ENCODE results near the gene SNAP47.

The SNAP47 gene

DNA sequence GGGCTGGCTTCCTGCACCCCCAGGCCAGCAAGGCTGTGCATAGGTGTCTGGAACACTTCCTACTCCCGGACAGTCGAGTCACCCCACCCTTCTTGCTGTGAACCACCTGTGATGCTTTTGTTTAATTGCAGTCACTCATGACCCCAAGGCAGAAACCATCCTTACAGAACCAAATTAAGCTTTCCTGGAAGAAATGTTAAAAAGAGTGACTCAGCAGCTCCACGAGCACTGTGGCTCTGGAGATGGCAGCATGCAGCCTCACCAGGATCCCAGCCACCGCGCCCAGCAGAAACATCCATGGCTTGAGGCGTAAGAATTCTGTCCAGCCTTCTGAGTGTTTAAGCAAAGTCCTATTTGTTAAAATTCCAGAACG lies 28.8 kb downstream of the SNAP47 start:
- Histone ChIP-seq H3K4me3 (replicated peaks; ENCODE audit: insufficient read depth, low read length) (no peak overlapping the region), H3K27me3 (ENCODE audit: insufficient read depth, poor library complexity, severe bottlenecking) (no peaks in the 10 kb centered on the region), H3K27ac (replicated peaks) (no peak overlapping the region)
- DNase-seq (ENCODE audit: low read depth in 1 of 2, low spot score in 1 of 2): no peak
- TF ChIP-seq GABPA (IDR thresholded peaks at IDR 0.05; ENCODE audit: low read depth): no peak
- TF ChIP-seq SPI1 (IDR thresholded peaks at IDR 0.05; ENCODE audit: borderline replicate concordance, low read depth): no peak
- TF ChIP-seq, protein P1, sequence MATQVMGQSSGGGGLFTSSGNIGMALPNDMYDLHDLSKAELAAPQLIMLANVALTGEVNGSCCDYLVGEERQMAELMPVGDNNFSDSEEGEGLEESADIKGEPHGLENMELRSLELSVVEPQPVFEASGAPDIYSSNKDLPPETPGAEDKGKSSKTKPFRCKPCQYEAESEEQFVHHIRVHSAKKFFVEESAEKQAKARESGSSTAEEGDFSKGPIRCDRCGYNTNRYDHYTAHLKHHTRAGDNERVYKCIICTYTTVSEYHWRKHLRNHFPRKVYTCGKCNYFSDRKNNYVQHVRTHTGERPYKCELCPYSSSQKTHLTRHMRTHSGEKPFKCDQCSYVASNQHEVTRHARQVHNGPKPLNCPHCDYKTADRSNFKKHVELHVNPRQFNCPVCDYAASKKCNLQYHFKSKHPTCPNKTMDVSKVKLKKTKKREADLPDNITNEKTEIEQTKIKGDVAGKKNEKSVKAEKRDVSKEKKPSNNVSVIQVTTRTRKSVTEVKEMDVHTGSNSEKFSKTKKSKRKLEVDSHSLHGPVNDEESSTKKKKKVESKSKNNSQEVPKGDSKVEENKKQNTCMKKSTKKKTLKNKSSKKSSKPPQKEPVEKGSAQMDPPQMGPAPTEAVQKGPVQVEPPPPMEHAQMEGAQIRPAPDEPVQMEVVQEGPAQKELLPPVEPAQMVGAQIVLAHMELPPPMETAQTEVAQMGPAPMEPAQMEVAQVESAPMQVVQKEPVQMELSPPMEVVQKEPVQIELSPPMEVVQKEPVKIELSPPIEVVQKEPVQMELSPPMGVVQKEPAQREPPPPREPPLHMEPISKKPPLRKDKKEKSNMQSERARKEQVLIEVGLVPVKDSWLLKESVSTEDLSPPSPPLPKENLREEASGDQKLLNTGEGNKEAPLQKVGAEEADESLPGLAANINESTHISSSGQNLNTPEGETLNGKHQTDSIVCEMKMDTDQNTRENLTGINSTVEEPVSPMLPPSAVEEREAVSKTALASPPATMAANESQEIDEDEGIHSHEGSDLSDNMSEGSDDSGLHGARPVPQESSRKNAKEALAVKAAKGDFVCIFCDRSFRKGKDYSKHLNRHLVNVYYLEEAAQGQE (IDR thresholded peaks at IDR 0.05; ENCODE audit: insufficient replicate concordance, low read depth): no peak
- TF ChIP-seq POLR2AphosphoS5 (IDR thresholded peaks at IDR 0.05; ENCODE audit: low read depth): no peak
- TF ChIP-seq, protein P2, sequence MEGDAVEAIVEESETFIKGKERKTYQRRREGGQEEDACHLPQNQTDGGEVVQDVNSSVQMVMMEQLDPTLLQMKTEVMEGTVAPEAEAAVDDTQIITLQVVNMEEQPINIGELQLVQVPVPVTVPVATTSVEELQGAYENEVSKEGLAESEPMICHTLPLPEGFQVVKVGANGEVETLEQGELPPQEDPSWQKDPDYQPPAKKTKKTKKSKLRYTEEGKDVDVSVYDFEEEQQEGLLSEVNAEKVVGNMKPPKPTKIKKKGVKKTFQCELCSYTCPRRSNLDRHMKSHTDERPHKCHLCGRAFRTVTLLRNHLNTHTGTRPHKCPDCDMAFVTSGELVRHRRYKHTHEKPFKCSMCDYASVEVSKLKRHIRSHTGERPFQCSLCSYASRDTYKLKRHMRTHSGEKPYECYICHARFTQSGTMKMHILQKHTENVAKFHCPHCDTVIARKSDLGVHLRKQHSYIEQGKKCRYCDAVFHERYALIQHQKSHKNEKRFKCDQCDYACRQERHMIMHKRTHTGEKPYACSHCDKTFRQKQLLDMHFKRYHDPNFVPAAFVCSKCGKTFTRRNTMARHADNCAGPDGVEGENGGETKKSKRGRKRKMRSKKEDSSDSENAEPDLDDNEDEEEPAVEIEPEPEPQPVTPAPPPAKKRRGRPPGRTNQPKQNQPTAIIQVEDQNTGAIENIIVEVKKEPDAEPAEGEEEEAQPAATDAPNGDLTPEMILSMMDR (IDR thresholded peaks at IDR 0.05; ENCODE audit: insufficient read depth, low read length): no peak

DNA sequence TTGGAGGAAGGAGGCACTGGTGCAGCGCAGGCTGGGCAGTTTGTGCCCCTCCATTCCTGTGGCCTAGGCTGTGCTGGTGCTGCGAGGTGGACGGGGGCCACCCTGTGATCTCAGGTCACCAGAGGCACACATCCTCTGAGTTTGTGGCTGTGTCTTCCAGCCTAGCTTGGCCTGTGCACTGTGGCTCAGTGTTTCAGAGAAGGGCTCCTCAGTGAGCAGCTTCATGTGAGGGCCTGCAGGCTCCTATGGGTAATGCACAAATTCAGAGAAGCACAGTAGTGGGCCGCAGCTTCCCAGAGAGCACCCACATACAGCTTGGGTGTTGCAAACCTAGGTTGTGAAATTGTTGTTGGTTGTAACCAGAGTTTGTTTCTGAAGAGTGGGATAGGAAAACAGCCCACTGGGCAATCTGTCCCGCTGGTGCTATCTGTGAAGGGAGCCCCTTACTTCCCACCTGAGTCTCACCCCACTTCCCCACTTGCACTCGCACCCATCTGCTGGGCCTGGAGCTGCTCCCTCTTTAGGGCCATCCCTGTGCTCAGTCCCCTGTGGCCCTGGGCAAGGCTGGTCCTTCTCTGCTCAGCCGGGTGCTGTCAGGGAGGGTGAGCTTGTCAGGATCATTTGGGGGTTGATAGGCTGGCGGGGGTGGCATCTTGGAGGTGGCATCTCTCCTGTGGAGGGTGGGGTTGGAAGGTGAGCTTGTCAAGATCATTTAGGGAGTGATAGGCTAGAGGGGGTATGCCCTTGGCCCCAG lies 30.2 kb downstream of the SNAP47 start:
- Histone ChIP-seq H3K4me3 (replicated peaks; ENCODE audit: insufficient read depth, low read length) (no peak overlapping the region), H3K27ac (replicated peaks) (no peak overlapping the region), H3K27me3 (ENCODE audit: insufficient read depth, poor library complexity, severe bottlenecking) (no peaks in the 10 kb centered on the region)
- DNase-seq (ENCODE audit: low read depth in 1 of 2, low spot score in 1 of 2): peak; percentile 73 to 74
- TF ChIP-seq POLR2AphosphoS5 (IDR thresholded peaks at IDR 0.05; ENCODE audit: low read depth) (no peak), GABPA (IDR thresholded peaks at IDR 0.05; ENCODE audit: low read depth) (no peak), SPI1 (IDR thresholded peaks at IDR 0.05; ENCODE audit: borderline replicate concordance, low read depth) (no peak)
- TF ChIP-seq, protein P1 (IDR thresholded peaks at IDR 0.05; ENCODE audit: insufficient replicate concordance, low read depth): no peak
- TF ChIP-seq, protein P2 (IDR thresholded peaks at IDR 0.05; ENCODE audit: insufficient read depth, low read length): no peak

DNA sequence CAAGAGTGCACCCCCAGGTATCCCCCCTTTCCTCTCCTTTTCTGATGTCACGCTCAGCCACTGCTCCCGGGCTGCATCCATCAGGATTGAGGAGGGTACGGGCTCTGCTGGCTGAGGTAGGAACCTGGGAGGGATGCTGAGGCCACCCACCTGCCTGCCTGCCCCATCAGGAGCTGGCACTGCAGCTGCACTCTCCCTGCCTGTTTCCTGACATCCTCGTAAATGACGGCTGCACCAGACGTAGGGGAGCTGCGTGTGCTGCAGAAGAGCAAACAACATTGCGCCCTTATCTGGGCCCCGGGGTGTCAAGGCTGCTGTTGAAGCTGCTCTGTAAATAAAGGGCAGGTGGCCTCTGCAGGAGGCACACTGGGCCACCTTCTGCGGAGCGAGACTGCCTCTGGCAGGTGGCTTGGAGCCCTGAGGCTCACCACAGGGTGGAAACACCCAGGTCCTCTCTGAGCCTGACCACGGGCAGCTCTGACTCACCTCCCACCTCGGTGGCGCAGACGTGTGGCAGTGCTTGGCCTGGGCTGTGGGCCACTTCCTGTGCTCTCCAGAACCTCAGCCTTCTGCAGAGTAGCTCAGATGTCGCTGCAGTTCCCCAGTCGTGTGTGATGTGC lies 30.9 kb downstream of the SNAP47 start:
- H3K27ac ChIP-seq (replicated peaks): peak overlapping the region; percentile 48
- peak; percentile 83 to 84 for DNase-seq (ENCODE audit: low read depth in 1 of 2, low spot score in 1 of 2)
- no peaks in the 10 kb centered on the region for H3K27me3 ChIP-seq (ENCODE audit: insufficient read depth, poor library complexity, severe bottlenecking)
- TF ChIP-seq GABPA (IDR thresholded peaks at IDR 0.05; ENCODE audit: low read depth) (0 out of 2 replicates have a peak, but pooled peaks have one; percentile 23), SPI1 (IDR thresholded peaks at IDR 0.05; ENCODE audit: borderline replicate concordance, low read depth) (peak; percentile 44; the same call in 1 of the 2 replicates), POLR2AphosphoS5 (IDR thresholded peaks at IDR 0.05; ENCODE audit: low read depth) (peak; percentile 24; the same call in 1 of the 2 replicates)
- TF ChIP-seq, protein P2 (IDR thresholded peaks at IDR 0.05; ENCODE audit: insufficient read depth, low read length): no peak
- TF ChIP-seq, protein P1 (IDR thresholded peaks at IDR 0.05; ENCODE audit: insufficient replicate concordance, low read depth): no peak
- H3K4me3 ChIP-seq (replicated peaks; ENCODE audit: insufficient read depth, low read length): no peak overlapping the region

Measured in HL-60 (cell line).